MCF 10A (cell line): ENCODE measurements around the gene CHRNA7. TPM values are rescaled to one million over a fixed set of nuclear protein-coding genes. Genes with fewer than 3 reads are reported as not detected.

Source experiments
- BruUV-seq: library from RNA; stranded (reverse); fragments of 400-500 nt; replicated peaks from 2 replicates; lab custom pipeline; 2021; lab: Mats Ljungman, UMichigan
- CTCF ChIA-PET: fragments of 300-600 bp; sonication (Branson Sonifier 250); formaldehyde crosslinking; extraction: SDS; loops from one replicate; lab custom pipeline; 2021; ENCODE audit warnings: antibody characterized with exemption, inconsistent platforms; lab: Yijun Ruan, JAX
- POLR2A ChIA-PET: fragments of 300-600, 350-650 bp; sonication (Branson Sonifier 250); formaldehyde crosslinking; extraction: SDS; loops from one replicate; lab custom pipeline; 2020; ENCODE audit warnings: antibody characterized with exemption, inconsistent platforms; lab: Yijun Ruan, JAX
- DNase-seq: peaks from one replicate; pipeline ENCODE4 v3.0.0-alpha.2; 2018; ENCODE audit not compliant: unreplicated experiment
- H3K27ac Mint-ChIP-seq: one replicate; pipeline ENCODE4 v1.8.0; 2022; ENCODE audit warnings: mild to moderate bottlenecking, low read depth, mixed read lengths; ENCODE audit not compliant: unreplicated experiment
- H3K27me3 Mint-ChIP-seq: one replicate; pipeline ENCODE4 v1.8.0; 2022; ENCODE audit warnings: mixed read lengths; ENCODE audit not compliant: insufficient read depth, unreplicated experiment
- H3K36me3 Mint-ChIP-seq: one replicate; pipeline ENCODE4 v1.8.0; 2022; ENCODE audit warnings: mild to moderate bottlenecking, moderate library complexity, mixed read lengths; ENCODE audit not compliant: insufficient read depth, unreplicated experiment
- H3K4me1 Mint-ChIP-seq: one replicate; pipeline ENCODE4 v1.8.0; 2022; ENCODE audit warnings: mixed read lengths; ENCODE audit not compliant: insufficient read depth, unreplicated experiment
- H3K4me3 Mint-ChIP-seq: one replicate; pipeline ENCODE4 v1.8.0; 2022; ENCODE audit warnings: mild to moderate bottlenecking, moderate library complexity, mixed read lengths; ENCODE audit not compliant: unreplicated experiment
- H3K9me3 Mint-ChIP-seq: one replicate; pipeline ENCODE4 v1.8.0; 2022; ENCODE audit warnings: mixed read lengths; ENCODE audit not compliant: unreplicated experiment
- intact Hi-C: fragments of 100-400 bp; cut with micrococcal nuclease; formaldehyde crosslinking; loops from 2 replicates; pipeline ENCODE4 v1.14.1; 2022
- total RNA-seq: library from RNA; stranded (reverse); gene quantifications from 2 replicates; pipeline ENCODE4 v1.2.3, GENCODE V29; 2022
- TF ChIP-seq, protein P1 (sequence below): fragments of 200-600 bp; IDR thresholded peaks from one replicate; pipeline ENCODE4 v1.8.0; 2022; ENCODE audit warnings: antibody characterized with exemption, mild to moderate bottlenecking; ENCODE audit not compliant: unreplicated experiment

Gene CHRNA7
- total RNA-seq, 1 experiment from 2014 or later: 0.23 TPM

DNA sequence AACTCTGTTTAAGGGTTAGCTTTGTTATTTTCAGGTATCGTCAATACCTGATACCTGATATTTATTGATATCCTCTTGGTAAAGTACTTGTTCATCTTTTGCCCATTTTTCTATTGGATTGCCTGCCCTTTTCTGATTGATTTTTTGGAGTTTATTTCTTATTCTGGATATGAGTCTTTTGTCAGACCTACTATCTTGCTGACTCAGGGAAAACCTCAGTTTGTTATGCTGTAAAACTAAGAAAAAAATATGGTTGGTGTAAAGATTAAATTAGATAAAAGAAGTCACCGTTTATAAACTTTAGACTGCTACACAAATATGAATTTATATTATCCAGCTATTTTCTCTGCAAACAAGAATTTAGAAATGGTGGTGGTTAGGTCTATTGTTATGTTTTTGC lies 65.9 kb downstream of the CHRNA7 start:
- BruUV-seq: no TSS peak

GRCh38 chr15:32096916-32097617 lies 66.8 kb downstream of the CHRNA7 start:
- TF ChIP-seq, protein P1, sequence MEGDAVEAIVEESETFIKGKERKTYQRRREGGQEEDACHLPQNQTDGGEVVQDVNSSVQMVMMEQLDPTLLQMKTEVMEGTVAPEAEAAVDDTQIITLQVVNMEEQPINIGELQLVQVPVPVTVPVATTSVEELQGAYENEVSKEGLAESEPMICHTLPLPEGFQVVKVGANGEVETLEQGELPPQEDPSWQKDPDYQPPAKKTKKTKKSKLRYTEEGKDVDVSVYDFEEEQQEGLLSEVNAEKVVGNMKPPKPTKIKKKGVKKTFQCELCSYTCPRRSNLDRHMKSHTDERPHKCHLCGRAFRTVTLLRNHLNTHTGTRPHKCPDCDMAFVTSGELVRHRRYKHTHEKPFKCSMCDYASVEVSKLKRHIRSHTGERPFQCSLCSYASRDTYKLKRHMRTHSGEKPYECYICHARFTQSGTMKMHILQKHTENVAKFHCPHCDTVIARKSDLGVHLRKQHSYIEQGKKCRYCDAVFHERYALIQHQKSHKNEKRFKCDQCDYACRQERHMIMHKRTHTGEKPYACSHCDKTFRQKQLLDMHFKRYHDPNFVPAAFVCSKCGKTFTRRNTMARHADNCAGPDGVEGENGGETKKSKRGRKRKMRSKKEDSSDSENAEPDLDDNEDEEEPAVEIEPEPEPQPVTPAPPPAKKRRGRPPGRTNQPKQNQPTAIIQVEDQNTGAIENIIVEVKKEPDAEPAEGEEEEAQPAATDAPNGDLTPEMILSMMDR: no peak
- no peaks in the 10 kb centered on the region for H3K36me3 Mint-ChIP-seq
- no peaks in the 10 kb centered on the region for H3K4me1 Mint-ChIP-seq
- peaks cover 8% of the 10 kb centered on the region for H3K9me3 Mint-ChIP-seq
- no peak for DNase-seq
- H3K4me3 Mint-ChIP-seq: no peak overlapping the region
- intact Hi-C loops: no loop called here
- CTCF ChIA-PET: interaction anchor here (1.3 kb wide), 1 partner anchor 11 kb away, joined by 4 read pairs; no protein-coding TSS in a partner anchor
- no peak overlapping the region for H3K27ac Mint-ChIP-seq
- no TSS peak for BruUV-seq
- peaks cover 50% of the 10 kb centered on the region for H3K27me3 Mint-ChIP-seq
- POLR2A ChIA-PET: no interaction called here

More for the DNA sequence above, 65.9 kb downstream of the CHRNA7 start:
- no peak overlapping the region for H3K4me3 Mint-ChIP-seq
- DNase-seq: no peak
- intact Hi-C loops: no loop called here
- ChIA-PET CTCF (interaction anchor here (0.6 to 1.3 kb wide), 2 partner anchors 11 to 951 kb away, joined by 3 to 4 read pairs; no protein-coding TSS in a partner anchor), POLR2A (no interaction called here)
- H3K4me1 Mint-ChIP-seq: no peaks in the 10 kb centered on the region
- TF ChIP-seq, protein P1: no peak
- H3K36me3 Mint-ChIP-seq: no peaks in the 10 kb centered on the region
- no peak overlapping the region for H3K27ac Mint-ChIP-seq
- H3K9me3 Mint-ChIP-seq: peaks cover 8% of the 10 kb centered on the region
- H3K27me3 Mint-ChIP-seq: peaks cover 58% of the 10 kb centered on the region

DNA sequence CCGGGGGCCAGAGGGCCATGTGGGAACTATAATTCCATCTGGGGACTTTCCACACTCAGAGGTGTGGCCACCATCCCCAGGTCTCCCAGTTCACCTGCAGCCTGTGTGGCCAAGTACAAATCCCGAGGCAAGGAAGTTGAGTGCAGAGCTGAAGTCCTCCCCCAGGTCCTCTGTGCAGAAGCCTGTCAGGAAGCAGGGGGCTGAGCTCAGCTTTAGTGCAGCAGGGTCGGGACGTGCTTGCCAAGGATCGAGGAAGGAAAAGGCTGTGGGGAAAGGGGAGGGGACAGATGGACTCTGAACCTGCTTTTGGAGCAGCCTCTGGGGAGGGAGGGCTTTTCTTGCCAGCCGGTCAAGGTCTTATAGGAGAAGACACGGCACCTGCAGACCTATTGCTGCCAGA lies 67.7 kb downstream of the CHRNA7 start:
- Mint-ChIP-seq H3K27me3 (peaks cover 40% of the 10 kb centered on the region), H3K27ac (no peak overlapping the region), H3K4me3 (no peak overlapping the region), H3K9me3 (peaks cover 4% of the 10 kb centered on the region), H3K36me3 (no peaks in the 10 kb centered on the region), H3K4me1 (no peaks in the 10 kb centered on the region)
- ChIA-PET POLR2A (no interaction called here), CTCF (no interaction called here)
- DNase-seq: no peak
- intact Hi-C loops: no loop called here
- no TSS peak for BruUV-seq
- TF ChIP-seq, protein P1: no peak

DNA sequence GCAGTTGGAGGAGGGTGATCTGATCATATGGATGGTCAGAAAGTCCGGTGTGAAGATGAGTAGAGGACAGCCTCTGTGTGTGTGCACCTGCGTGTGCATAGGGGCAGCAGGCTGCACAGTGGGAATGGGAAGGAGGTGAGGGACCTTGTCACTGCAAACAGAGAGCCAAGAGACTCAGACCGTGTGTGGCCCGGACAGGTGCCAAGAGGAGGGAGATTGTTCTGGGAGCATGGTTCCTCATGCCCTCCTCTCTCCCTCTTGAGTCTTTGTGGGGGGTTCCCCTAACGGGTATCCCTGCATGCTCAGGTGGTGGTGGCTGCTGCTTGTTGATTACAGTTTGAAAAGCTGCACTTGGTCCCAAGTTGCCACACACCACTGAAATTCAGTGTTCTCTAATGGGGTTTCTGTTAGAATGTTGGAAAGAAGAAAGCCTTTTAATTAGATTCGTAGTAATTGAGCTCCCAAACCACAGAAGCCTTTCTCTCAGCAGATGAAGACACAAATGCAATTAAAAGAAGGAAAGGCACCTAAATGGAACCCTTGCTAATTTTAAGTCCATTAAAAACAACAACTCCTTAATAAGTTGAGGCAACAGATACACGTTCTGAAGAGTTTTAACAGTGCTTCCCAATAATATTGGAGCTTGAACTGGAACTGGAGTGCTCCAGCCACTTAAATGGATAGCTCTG lies 68.9 kb downstream of the CHRNA7 start:
- ChIA-PET CTCF (no interaction called here), POLR2A (no interaction called here)
- intact Hi-C loops: no loop called here
- TF ChIP-seq, protein P1: no peak
- Mint-ChIP-seq H3K36me3 (no peaks in the 10 kb centered on the region), H3K4me1 (no peaks in the 10 kb centered on the region), H3K9me3 (peaks cover 4% of the 10 kb centered on the region), H3K4me3 (no peak overlapping the region), H3K27me3 (peaks cover 46% of the 10 kb centered on the region), H3K27ac (no peak overlapping the region)
- no TSS peak for BruUV-seq
- no peak for DNase-seq
